Keratinocyte (primary cell): Measurements from ENCODE around the gene SETD1B. TPM values are rescaled to one million over a fixed set of nuclear protein-coding genes. Genes with fewer than 3 reads are reported as not detected.
"Not testable (repeated sequence)": the region's sequence is repeated elsewhere in the genome, so short reads cannot be mapped to it uniquely, and the experiment has no call there.

Source experiments
- DNase-seq: peaks from one replicate; pipeline ENCODE4 v3.0.0-alpha.2; 2011; ENCODE audit warnings: low read depth, missing footprints, low spot score
- FAIRE-seq: peaks from 2 replicates; lab custom pipeline; 2011; peaks lifted over from hg19 to GRCh38; lab: Jason Lieb, UNC
- H2AFZ ChIP-seq: 2 replicates; pipeline ENCODE4 v1.6.0; 2012; ENCODE audit warnings: low read length, control low read depth, inconsistent platforms; ENCODE audit not compliant: control insufficient read depth
- H3K27ac ChIP-seq: 2 replicates; pipeline ENCODE4 v1.5.1; 2011; ENCODE audit warnings: low read length; ENCODE audit not compliant: control insufficient read depth, insufficient read depth
- H3K27me3 ChIP-seq: 3 replicates; pipeline ENCODE4 v1.6.0; 2011; ENCODE audit warnings: low read length; ENCODE audit not compliant: control insufficient read depth, insufficient read depth; ENCODE audit errors: extremely low read depth
- H3K36me3 ChIP-seq, 2 experiments: 2 replicates in 1 of 2; 3 replicates in 1 of 2; pipeline ENCODE4 v1.5.1; 2011; ENCODE audit warnings: low read length in 2 of 2, mild to moderate bottlenecking in 1 of 2; ENCODE audit not compliant: control insufficient read depth in 2 of 2, insufficient read depth in 2 of 2; ENCODE audit errors: extremely low read depth in 1 of 2
- H3K4me1 ChIP-seq: 3 replicates; pipeline ENCODE4 v1.5.1; 2011; ENCODE audit warnings: low read length; ENCODE audit not compliant: control insufficient read depth, insufficient read depth; ENCODE audit errors: extremely low read depth
- H3K4me2 ChIP-seq: 3 replicates; pipeline ENCODE4 v1.6.0; 2011; ENCODE audit warnings: low read depth, low read length; ENCODE audit not compliant: control insufficient read depth, insufficient read depth; ENCODE audit errors: extremely low read depth
- H3K4me3 ChIP-seq, 3 experiments: fragments of 200-600 bp in 1 of 3; sonication (generic) in 1 of 3; 2 replicates in 2 of 3; 3 replicates in 1 of 3; pipeline ENCODE4 v1.5.1; 2011 to 2016; ENCODE audit warnings: low read length in 3 of 3, mild to moderate bottlenecking in 3 of 3, control low read depth in 2 of 3, inconsistent platforms in 1 of 3, low read depth in 1 of 3, mixed read lengths in 1 of 3, mixed run types in 1 of 3, moderate library complexity in 1 of 3; ENCODE audit not compliant: control insufficient read depth in 2 of 3, insufficient read depth in 2 of 3; ENCODE audit errors: extremely low read depth in 1 of 3
- H3K79me2 ChIP-seq: 2 replicates; pipeline ENCODE4 v1.6.0; 2012; ENCODE audit warnings: low read length; ENCODE audit not compliant: control insufficient read depth, insufficient read depth
- H3K9ac ChIP-seq: 3 replicates; pipeline ENCODE4 v1.6.0; 2011; ENCODE audit warnings: low read length; ENCODE audit not compliant: control insufficient read depth, insufficient read depth; ENCODE audit errors: extremely low read depth
- H3K9me1 ChIP-seq: 3 replicates; pipeline ENCODE4 v1.6.0; 2011; ENCODE audit warnings: low read length; ENCODE audit not compliant: control insufficient read depth, insufficient read depth; ENCODE audit errors: extremely low read depth
- H3K9me3 ChIP-seq: 2 replicates; pipeline ENCODE4 v1.5.1; 2012; ENCODE audit warnings: low read depth, low read length; ENCODE audit not compliant: control insufficient read depth
- H4K20me1 ChIP-seq: 3 replicates; pipeline ENCODE4 v1.6.0; 2011; ENCODE audit warnings: low read length; ENCODE audit not compliant: control insufficient read depth, insufficient read depth; ENCODE audit errors: extremely low read depth
- EZH2 ChIP-seq: IDR thresholded peaks from one replicate; pipeline ENCODE4 v1.6.1; 2012; ENCODE audit warnings: inconsistent platforms, mild to moderate bottlenecking, low read length, moderate library complexity
- dilution Hi-C: fragments of 300-500 bp; cut with MboI; formaldehyde crosslinking; loops from one replicate; pipeline ENCODE4 v1.7.0; 2020; ENCODE audit warnings: low sequenced_read_pairs; ENCODE audit not compliant: extremely low pct_ligation_motif_present
- polyA plus RNA-seq, 5 experiments: library from polyadenylated mRNA; depleted of rRNA in 3 of 5; stranded (reverse) in 3 of 5; stranded (forward) in 1 of 5; unstranded in 1 of 5; fragments of >200 nt; gene quantifications; 1 replicate in 1 of 5; 2 replicates in 3 of 5; 3 replicates in 1 of 5; pipeline versions ENCODE4 v1.2.1 to v1.2.3, GENCODE V29; 2011 to 2012; ENCODE audit warnings: missing spikeins in 2 of 5, low read depth in 1 of 5, low replicate concordance in 1 of 5
- TF ChIP-seq, protein P1 (sequence below), 3 experiments: IDR thresholded peaks in 1 of 3; conservative IDR thresholded peaks in 1 of 3; optimal IDR thresholded peaks in 1 of 3; 2 replicates in 2 of 3; 3 replicates in 1 of 3; pipeline versions ENCODE3 to v1.5.1; 2011; ENCODE audit warnings: low read length in 3 of 3, mild to moderate bottlenecking in 3 of 3, moderate library complexity in 2 of 3, control low read depth in 1 of 3, inconsistent platforms in 1 of 3; ENCODE audit not compliant: insufficient read depth in 2 of 3; ENCODE audit errors: extremely low read depth in 1 of 3

The SETD1B gene
- polyA plus RNA-seq, 1 donor (not counting 4 experiments of a cell fraction or from before 2014, with no cell fraction given) = 0.72 TPM

DNA sequence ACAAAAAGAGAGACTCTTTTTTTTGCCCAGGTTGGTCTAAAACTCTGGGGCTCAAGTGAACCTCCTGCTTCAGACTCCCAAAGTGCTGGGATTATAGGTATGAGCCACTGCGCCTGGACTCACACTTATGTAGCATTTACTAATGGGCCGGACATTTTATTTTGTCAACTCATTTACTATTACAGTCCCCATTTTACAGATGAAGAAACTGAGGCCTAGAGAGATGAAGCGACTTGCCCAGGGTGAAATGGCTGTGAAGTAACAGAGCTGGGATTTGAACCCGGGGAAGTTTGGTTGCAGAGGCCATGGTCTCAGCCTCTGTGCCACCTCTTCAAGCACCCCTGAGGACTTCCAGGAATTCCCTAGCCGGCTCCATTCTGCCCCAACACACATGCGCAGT lies 45.4 kb downstream of the SETD1B start:
- Histone ChIP-seq H3K9me1 (no peaks in the 10 kb centered on the region), H3K9me3 (no peaks in the 10 kb centered on the region), H3K36me3 (no peaks in the 10 kb centered on the region), H2AFZ (no peak overlapping the region), H3K27me3 (no peaks in the 10 kb centered on the region), H4K20me1 (no peaks in the 10 kb centered on the region), H3K27ac (no peak overlapping the region), H3K9ac (no peak overlapping the region), H3K4me2 (no peak overlapping the region), H3K4me1 (no peaks in the 10 kb centered on the region), H3K79me2 (no peaks in the 10 kb centered on the region), H3K4me3 (no peak overlapping the region)
- DNase-seq (no peak), FAIRE-seq (no peak)
- TF ChIP-seq EZH2 = no peak
- TF ChIP-seq, protein P1, sequence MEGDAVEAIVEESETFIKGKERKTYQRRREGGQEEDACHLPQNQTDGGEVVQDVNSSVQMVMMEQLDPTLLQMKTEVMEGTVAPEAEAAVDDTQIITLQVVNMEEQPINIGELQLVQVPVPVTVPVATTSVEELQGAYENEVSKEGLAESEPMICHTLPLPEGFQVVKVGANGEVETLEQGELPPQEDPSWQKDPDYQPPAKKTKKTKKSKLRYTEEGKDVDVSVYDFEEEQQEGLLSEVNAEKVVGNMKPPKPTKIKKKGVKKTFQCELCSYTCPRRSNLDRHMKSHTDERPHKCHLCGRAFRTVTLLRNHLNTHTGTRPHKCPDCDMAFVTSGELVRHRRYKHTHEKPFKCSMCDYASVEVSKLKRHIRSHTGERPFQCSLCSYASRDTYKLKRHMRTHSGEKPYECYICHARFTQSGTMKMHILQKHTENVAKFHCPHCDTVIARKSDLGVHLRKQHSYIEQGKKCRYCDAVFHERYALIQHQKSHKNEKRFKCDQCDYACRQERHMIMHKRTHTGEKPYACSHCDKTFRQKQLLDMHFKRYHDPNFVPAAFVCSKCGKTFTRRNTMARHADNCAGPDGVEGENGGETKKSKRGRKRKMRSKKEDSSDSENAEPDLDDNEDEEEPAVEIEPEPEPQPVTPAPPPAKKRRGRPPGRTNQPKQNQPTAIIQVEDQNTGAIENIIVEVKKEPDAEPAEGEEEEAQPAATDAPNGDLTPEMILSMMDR (optimal IDR thresholded peaks at IDR 0.05 in 1 of 3, IDR thresholded peaks at IDR 0.05 in 1 of 3, conservative IDR thresholded peaks at IDR 0.05 in 1 of 3; ENCODE audit: extremely low read depth in 1 of 3, insufficient read depth in 2 of 3, low read length in 3 of 3) = no peak
- dilution Hi-C loops = no loop called here

DNA sequence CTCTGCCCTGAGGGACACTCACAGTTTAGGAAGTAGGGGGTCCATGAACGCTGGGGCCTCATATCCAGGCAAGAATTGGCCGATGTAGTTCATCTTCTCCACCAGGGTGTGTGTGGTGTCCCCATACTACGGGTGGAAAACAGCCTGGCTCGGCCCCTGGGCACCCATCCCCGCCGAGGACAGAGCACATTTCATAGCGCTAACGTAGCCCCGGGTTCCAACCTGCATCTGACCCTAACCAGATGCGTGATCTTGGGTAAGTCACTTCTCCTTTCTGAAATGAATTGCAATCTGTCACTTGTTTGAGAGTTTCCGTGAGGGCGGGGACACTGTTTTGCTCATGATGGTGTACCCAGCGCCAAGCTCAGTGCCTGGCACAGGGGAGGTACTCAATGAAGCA lies 45.9 kb downstream of the SETD1B start:
- H3K27ac ChIP-seq = no peak overlapping the region
- no peaks in the 10 kb centered on the region for H4K20me1 ChIP-seq
- no peak overlapping the region for H3K4me3 ChIP-seq
- FAIRE-seq (no peak), DNase-seq (no peak)
- no peaks in the 10 kb centered on the region for H3K9me3 ChIP-seq
- no peaks in the 10 kb centered on the region for H3K36me3 ChIP-seq
- H3K27me3 ChIP-seq = no peaks in the 10 kb centered on the region
- no peak overlapping the region for H3K4me2 ChIP-seq
- H3K9me1 ChIP-seq = no peaks in the 10 kb centered on the region
- H3K9ac ChIP-seq = no peak overlapping the region
- H3K4me1 ChIP-seq = no peaks in the 10 kb centered on the region
- no peak overlapping the region for H2AFZ ChIP-seq
- TF ChIP-seq EZH2 = no peak
- TF ChIP-seq, protein P1 (optimal IDR thresholded peaks at IDR 0.05 in 1 of 3, IDR thresholded peaks at IDR 0.05 in 1 of 3, conservative IDR thresholded peaks at IDR 0.05 in 1 of 3; ENCODE audit: extremely low read depth in 1 of 3, insufficient read depth in 2 of 3, low read length in 3 of 3) = no peak
- dilution Hi-C loops = no loop called here
- H3K79me2 ChIP-seq = no peaks in the 10 kb centered on the region

DNA sequence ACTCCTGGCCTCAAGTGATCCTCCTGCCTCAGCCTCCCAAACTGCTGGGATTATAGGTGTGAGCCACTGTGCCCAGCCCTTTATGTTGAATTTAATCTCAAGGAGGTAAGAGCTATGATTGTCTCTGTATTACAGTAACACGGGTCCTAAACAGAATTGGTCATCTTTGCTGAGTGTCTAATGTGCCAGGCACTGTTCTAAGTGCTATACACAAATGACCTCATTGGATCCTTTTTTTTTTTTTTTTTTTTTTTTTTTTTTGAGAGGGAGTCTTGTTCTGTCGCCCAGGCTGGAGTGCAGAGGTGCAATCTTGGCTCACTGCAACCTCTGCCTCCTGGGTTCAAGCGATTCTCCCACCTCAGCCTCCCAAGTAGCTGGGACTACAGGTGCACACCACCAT lies 48.6 kb downstream of the SETD1B start:
- H3K4me1 ChIP-seq, H3K36me3 ChIP-seq, FAIRE-seq: not testable (repeated sequence)

More for the DNA sequence above, 48.6 kb downstream of the SETD1B start:
- H3K79me2 ChIP-seq, H4K20me1 ChIP-seq, dilution Hi-C loops, H2AFZ ChIP-seq, H3K4me2 ChIP-seq, H3K27me3 ChIP-seq, H3K27ac ChIP-seq, H3K9me1 ChIP-seq, H3K9me3 ChIP-seq, H3K9ac ChIP-seq, H3K4me3 ChIP-seq, DNase-seq: not testable (repeated sequence)
